GM13977 (cell line): Measurements from ENCODE around the gene AMELY.

ENCODE experiments used
- DNase-seq: peaks from one replicate; pipeline ENCODE4 v3.0.0; 2012; ENCODE audit warnings: low spot score
- CTCF ChIP-seq: IDR thresholded peaks from 2 replicates; pipeline ENCODE4 v1.5.1; 2012; ENCODE audit warnings: mild to moderate bottlenecking, control low read depth; ENCODE audit not compliant: insufficient read depth; ENCODE audit errors: extremely low read depth, missing control alignments
- in situ Hi-C: fragments of 300-500 bp; cut with MboI; formaldehyde crosslinking; loops from one replicate; pipeline ENCODE4 v1.12.0; 2022; ENCODE audit warnings: low sequenced_read_pairs, low pct_unique_long_range_greater_than_20kb, mixed read lengths, inconsistent platforms; ENCODE audit not compliant: unreplicated experiment

Gene AMELY

DNA sequence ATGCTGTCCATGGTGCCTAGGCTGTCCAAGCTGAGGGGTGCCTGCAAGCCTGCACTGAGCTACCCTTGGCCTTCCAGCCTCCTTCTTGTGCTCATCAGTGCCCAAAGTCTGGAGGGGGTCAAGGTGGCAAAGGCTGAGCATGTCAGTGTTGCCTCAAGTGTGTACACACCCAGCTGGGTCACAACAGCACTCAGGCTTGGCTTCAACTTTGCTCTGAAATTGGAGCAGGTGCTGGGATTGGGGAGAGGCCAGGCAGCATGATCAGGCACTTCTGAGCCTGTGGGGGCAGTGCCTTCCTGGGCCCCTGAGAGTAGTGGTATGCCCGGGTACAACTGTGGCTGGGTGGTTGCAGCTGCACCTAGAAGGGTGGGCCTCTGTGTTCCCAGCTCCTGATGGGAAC is 17.7 kb upstream of the AMELY start:
- in situ Hi-C loops, result no loop called here
- TF ChIP-seq CTCF, result no peak
- DNase-seq, result no peak

DNA sequence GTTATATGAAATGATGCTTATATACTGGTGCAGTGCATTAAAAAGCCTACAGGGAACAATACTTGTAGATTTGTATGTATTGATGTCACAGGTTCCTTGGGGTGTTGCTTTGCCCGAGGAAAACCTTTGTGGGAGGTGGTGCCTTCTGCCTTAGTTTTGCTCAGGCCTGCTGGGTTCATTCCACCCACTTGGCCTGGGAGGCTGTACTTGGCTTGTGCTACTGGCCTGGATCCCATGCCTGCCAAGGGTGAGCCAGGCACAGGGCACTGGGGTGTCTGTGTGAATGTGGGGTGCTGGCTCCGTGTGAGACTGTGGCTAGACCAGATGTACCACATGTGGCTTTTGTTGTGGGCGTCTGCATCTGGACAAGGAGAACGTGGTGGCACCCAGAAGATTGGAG is 16.7 kb upstream of the AMELY start:
- DNase-seq, result no peak
- in situ Hi-C loops, result no loop called here
- no peak for TF ChIP-seq CTCF

- in situ Hi-C loops, result no loop called here
- no peak for DNase-seq
Measured at GRCh38 chrY:6921061-6921460, 9.5 kb upstream of the AMELY start.

DNA sequence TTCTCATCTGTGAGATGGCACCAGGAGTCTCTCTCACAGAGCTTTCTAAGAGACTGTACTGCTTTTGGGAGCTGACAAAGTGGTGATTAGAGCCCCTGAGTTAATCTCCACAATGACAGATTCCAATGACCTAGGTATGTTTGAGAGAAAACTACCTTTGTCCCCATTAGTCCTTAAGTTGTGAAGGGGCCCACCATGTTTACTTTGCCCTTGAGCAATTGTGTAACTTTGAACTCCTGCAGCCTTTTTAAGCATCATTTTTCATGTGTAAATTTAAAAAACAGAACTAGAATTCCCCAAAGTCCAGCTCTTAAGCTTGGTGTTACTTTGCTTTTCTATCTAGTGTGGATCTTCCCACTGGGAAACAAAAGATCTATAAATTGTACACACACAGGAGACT is 1.8 kb upstream of the AMELY start:
- no peak for TF ChIP-seq CTCF
- in situ Hi-C loops, result no loop called here
- DNase-seq, result no peak

More at GRCh38 chrY:6921061-6921460, 9.5 kb upstream of the AMELY start:
- no peak for TF ChIP-seq CTCF

DNA sequence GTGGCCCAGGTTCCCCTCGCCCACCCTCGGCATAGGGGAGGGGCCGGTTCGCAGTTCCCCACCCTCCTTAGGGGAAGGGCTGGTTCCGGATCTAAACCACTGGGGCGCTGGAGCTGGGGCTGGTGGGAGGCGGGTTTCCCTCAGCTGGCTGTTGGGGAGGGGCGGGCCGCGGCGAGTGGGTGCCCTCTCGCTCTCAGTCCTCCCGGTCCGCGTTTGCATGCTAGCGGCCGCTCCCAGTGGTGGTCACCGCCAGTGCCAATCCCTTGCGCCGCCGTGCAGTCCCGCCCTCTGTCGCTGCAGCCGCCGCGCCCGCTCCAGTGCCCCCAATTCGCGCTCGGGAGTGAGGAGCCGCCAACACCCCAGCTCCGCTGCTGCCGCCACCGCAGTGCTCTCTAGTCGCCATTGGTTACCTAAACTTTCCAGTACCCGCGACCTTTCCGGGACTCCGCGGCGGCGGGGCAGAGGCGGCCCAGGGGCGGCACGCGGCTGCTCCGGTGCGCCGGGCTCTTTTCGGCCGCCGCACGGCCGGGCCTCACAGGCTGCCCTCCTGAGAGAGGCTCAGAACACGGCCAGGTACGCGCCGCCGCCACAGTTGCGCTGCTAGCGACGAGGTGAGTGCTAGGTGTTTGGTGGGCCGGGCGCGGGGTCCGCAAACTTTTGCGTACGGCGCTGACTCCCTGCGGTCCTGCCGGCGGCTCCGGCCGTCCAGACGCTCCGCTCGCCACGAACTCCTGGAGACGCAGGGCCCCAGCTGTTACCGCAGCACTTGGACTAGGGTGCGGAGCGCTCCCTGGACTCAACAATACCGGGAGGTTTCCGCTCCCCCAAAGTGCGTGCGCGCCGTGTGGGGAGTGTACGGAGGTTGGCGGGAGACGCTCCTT is 940 bp downstream of the AMELY start, which contains the start of gene TBL1Y:
Gene TBL1Y, plus strand, starts transcription at position 326 of the 881 bp plus-strand sequence. CDS start 114,388 bp downstream, outside the sequence.
- no peak for DNase-seq
- in situ Hi-C loops, result no loop called here

DNA sequence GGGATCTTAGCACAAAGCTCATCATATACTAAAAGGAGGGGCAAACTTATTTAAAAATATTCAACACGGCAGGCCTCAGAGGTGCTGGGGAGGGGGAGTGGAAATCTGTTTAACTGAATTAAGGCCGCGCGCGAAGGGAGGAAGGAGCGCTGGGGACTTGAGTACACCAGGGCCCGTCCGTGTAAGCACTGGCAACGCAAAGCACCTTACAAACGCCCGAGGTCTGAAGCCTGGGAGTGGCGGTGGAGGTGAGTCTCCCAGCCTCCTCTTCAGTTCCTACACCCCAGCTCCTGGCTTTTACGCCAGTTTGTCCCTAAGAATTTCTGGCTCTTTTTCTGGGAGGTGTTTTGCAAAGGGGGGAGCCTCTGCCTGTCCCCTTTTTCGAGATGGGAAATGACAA is 1.7 kb downstream of the AMELY start:
- DNase-seq, result no peak
- in situ Hi-C loops, result no loop called here

More for the DNA sequence above, 940 bp downstream of the AMELY start, which contains the start of gene TBL1Y:
- no peak for TF ChIP-seq CTCF

More for the DNA sequence above, 1.7 kb downstream of the AMELY start:
- TF ChIP-seq CTCF, result no peak
